K562 (cell line): ENCODE results near the gene HPCA.

Source experiments
- FOXK2 ChIP-seq, 2 experiments: fragments of 450-650 bp; IDR thresholded peaks in 1 of 2; conservative IDR thresholded peaks in 1 of 2; 2 replicates each; pipeline ENCODE4 v1.6.1; 2016; ENCODE audit warnings: low read depth in 2 of 2, mild to moderate bottlenecking in 1 of 2
- FOXP1 ChIP-seq: sonication (generic); formaldehyde crosslinking; IDR thresholded peaks from 2 replicates; pipeline ENCODE4 v1.8.0; 2022; ENCODE audit warnings: mild to moderate bottlenecking, missing genetic modification reagents
- HEY1 ChIP-seq: fragments of 250-450 bp; sonication (Bioruptor Pico); IDR thresholded peaks from 2 replicates; pipeline ENCODE4 v1.5.0; 2020; ENCODE audit warnings: mild to moderate bottlenecking, moderate library complexity, borderline replicate concordance
- NCOA6 ChIP-seq: fragments of 450-650 bp; IDR thresholded peaks from 2 replicates; pipeline ENCODE4 v1.6.1; 2017; ENCODE audit warnings: mild to moderate bottlenecking
- NFE2 ChIP-seq: IDR thresholded peaks from 2 replicates; pipeline ENCODE4 v1.6.1; 2014; ENCODE audit warnings: antibody characterized with exemption, low read depth
- TCF7L2 ChIP-seq: fragments of 150-350 bp; IDR thresholded peaks from 2 replicates; pipeline ENCODE4 v1.6.1; 2016; ENCODE audit warnings: low read depth, mild to moderate bottlenecking, low read length, moderate library complexity
- U2AF2 ChIP-seq: fragments of 200-400 bp; formaldehyde crosslinking; optimal IDR thresholded peaks from 2 replicates; pipeline ENCODE3; 2017; ENCODE audit warnings: low read depth, mild to moderate bottlenecking, low read length
- ZNF232 ChIP-seq: sonication (generic); formaldehyde crosslinking; IDR thresholded peaks from 2 replicates; pipeline ENCODE4 v1.8.0; 2022; ENCODE audit warnings: mild to moderate bottlenecking, missing genetic modification reagents
- TF ChIP-seq, protein P1 (sequence below): sonication (generic); formaldehyde crosslinking; IDR thresholded peaks from 2 replicates; pipeline ENCODE4 v1.8.0; 2022; ENCODE audit warnings: mild to moderate bottlenecking, missing genetic modification reagents
- TF ChIP-seq, protein P2 (sequence below): sonication (generic); formaldehyde crosslinking; IDR thresholded peaks from 2 replicates; pipeline ENCODE4 v1.8.0; 2022; ENCODE audit warnings: missing genetic modification reagents, mild to moderate bottlenecking, borderline replicate concordance
- TF ChIP-seq, protein P3 (sequence below), 3 experiments: IDR thresholded peaks in 2 of 3; conservative IDR thresholded peaks in 1 of 3; 2 replicates each; pipeline ENCODE4 v1.5.1; 2011 to 2012; ENCODE audit warnings: low read length in 3 of 3, mild to moderate bottlenecking in 3 of 3, control low read depth in 2 of 3, improper control_type of control experiment in 1 of 3, inconsistent platforms in 1 of 3, low read depth in 1 of 3, mixed read lengths in 1 of 3, moderate library complexity in 1 of 3; ENCODE audit not compliant: insufficient read depth in 2 of 3

DNA sequence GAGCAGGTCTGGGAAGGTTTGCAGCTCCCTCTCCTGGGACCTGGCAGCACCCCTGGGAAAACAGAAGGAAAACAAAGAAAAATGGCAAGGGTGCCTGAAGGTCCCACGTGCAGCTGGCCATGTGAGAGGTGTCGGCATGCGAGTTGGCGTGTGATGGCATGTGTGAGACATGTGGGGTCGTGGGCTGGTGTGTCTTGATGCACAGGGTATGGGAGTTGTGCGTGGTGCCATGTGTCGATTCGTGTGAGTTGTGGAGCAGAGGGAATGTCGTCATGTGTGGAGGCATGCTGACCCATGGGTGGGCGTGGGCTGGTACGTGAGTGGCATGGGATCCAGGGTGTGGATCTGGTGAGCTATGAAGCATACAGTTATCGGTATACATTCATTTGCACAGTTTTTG is 1.3 kb downstream of the HPCA start:
- TF ChIP-seq, protein P1, sequence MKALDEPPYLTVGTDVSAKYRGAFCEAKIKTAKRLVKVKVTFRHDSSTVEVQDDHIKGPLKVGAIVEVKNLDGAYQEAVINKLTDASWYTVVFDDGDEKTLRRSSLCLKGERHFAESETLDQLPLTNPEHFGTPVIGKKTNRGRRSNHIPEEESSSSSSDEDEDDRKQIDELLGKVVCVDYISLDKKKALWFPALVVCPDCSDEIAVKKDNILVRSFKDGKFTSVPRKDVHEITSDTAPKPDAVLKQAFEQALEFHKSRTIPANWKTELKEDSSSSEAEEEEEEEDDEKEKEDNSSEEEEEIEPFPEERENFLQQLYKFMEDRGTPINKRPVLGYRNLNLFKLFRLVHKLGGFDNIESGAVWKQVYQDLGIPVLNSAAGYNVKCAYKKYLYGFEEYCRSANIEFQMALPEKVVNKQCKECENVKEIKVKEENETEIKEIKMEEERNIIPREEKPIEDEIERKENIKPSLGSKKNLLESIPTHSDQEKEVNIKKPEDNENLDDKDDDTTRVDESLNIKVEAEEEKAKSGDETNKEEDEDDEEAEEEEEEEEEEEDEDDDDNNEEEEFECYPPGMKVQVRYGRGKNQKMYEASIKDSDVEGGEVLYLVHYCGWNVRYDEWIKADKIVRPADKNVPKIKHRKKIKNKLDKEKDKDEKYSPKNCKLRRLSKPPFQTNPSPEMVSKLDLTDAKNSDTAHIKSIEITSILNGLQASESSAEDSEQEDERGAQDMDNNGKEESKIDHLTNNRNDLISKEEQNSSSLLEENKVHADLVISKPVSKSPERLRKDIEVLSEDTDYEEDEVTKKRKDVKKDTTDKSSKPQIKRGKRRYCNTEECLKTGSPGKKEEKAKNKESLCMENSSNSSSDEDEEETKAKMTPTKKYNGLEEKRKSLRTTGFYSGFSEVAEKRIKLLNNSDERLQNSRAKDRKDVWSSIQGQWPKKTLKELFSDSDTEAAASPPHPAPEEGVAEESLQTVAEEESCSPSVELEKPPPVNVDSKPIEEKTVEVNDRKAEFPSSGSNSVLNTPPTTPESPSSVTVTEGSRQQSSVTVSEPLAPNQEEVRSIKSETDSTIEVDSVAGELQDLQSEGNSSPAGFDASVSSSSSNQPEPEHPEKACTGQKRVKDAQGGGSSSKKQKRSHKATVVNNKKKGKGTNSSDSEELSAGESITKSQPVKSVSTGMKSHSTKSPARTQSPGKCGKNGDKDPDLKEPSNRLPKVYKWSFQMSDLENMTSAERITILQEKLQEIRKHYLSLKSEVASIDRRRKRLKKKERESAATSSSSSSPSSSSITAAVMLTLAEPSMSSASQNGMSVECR, result no peak
- TF ChIP-seq TCF7L2, result no peak
- no peak for TF ChIP-seq FOXK2 (conservative IDR thresholded peaks at IDR 0.05 in 1 of 2, IDR thresholded peaks at IDR 0.05 in 1 of 2; ENCODE audit: low read depth in 2 of 2)
- TF ChIP-seq FOXP1, result no peak
- TF ChIP-seq NFE2, result no peak
- TF ChIP-seq ZNF232, result no peak
- TF ChIP-seq, protein P2, sequence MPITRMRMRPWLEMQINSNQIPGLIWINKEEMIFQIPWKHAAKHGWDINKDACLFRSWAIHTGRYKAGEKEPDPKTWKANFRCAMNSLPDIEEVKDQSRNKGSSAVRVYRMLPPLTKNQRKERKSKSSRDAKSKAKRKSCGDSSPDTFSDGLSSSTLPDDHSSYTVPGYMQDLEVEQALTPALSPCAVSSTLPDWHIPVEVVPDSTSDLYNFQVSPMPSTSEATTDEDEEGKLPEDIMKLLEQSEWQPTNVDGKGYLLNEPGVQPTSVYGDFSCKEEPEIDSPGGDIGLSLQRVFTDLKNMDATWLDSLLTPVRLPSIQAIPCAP (CRISPR knock-in tag), result no peak
- no peak for TF ChIP-seq U2AF2
- no peak for TF ChIP-seq NCOA6
- TF ChIP-seq, protein P3, sequence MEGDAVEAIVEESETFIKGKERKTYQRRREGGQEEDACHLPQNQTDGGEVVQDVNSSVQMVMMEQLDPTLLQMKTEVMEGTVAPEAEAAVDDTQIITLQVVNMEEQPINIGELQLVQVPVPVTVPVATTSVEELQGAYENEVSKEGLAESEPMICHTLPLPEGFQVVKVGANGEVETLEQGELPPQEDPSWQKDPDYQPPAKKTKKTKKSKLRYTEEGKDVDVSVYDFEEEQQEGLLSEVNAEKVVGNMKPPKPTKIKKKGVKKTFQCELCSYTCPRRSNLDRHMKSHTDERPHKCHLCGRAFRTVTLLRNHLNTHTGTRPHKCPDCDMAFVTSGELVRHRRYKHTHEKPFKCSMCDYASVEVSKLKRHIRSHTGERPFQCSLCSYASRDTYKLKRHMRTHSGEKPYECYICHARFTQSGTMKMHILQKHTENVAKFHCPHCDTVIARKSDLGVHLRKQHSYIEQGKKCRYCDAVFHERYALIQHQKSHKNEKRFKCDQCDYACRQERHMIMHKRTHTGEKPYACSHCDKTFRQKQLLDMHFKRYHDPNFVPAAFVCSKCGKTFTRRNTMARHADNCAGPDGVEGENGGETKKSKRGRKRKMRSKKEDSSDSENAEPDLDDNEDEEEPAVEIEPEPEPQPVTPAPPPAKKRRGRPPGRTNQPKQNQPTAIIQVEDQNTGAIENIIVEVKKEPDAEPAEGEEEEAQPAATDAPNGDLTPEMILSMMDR (IDR thresholded peaks at IDR 0.05 in 2 of 3, conservative IDR thresholded peaks at IDR 0.05 in 1 of 3; ENCODE audit: insufficient read depth in 2 of 3, low read depth in 1 of 3, low read length in 3 of 3), result no peak
- no peak for TF ChIP-seq HEY1 (CRISPR knock-in tag)
